ENCODE results near the gene ENTHD1.
A peak's percentile ranks its signal among the peaks of the same experiment; 100 is the strongest.
"Not testable (repeated sequence)": the region's sequence is repeated elsewhere in the genome, so short reads cannot be mapped to it uniquely, and the experiment has no call there.

Gene ENTHD1

DNA sequence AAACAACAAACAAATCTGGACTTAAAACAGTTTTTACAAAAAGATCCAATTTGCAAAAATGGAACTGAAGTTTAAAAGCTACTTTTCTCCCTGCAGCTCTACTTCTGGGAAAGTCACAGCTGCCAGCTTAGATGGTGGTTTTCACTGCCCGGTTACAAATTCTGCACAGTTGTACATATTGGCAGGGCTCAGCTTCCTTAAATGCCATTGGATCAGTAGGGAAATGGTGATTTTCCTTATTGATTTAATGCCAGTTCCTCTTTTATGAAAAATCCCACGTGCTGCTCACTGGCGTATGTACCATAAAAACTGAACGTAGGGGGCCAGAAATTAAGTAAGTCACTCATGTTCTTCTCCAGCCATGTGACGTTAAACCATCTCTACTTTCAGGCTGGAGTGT lies 30.1 kb upstream of the ENTHD1 start:
- DNase-seq = no peak

DNA sequence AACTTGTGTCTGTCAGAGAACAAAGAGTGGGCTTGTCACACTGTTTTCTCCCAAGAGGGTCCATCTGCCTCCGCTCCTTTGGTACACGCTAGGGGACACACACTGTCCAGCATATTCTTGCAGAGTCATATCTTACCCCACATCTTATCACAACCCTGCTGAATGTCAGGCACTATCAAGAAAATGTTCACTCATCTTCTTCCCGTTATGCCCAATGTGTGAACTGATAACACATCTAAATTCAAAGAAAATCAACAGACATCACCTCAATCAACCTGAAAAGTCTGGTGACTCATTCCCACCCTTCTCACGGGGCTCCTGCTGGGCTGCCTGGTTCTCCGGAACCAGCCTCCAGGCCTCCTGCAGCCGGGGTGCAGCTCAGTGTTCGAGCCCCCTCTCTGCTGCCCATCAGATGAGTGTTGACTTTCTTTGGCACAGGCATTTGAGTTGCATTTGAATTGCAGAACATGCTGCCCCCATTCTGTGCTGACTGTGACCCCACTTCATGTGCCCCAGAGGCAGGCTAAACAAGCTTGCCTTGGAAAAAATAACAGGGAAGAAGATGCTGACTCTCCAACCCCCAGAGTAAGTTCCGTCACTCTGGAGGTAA lies 26.7 kb upstream of the ENTHD1 start:
- peak; percentile 92 for DNase-seq

DNA sequence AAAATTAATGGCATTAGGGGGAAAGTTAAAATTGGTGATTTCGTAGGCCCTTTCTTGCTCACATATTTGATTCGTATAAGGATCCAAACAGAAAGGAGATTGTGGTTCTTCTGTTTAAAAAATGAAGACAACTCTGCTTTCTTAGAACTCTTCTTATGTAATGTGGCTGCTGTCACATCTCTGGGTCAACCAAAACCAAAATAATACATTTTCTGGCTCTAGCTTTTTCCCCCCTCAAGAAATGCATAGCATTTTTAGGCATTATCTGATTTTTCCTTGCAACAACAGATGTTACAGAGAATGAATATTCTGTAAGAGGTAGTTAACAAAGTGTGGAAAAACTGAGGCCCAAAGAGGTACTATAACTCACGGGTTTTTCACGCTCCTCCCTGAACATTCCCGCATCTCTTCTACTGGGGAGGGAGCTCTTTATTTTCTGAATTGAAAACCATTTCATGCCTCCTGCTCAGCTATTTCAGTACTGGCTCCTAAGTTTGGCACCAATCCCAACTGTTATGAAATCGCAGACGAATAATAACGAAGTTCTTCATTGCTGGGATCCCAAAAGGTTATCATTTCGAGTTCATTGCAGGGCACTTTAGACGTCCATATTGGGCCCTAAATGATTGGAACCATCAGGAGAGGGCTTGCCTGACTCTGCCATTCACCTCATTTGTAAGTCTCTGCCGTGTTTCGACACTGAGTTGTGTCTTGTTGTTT lies 24.4 kb upstream of the ENTHD1 start:
- no peak for DNase-seq

DNA sequence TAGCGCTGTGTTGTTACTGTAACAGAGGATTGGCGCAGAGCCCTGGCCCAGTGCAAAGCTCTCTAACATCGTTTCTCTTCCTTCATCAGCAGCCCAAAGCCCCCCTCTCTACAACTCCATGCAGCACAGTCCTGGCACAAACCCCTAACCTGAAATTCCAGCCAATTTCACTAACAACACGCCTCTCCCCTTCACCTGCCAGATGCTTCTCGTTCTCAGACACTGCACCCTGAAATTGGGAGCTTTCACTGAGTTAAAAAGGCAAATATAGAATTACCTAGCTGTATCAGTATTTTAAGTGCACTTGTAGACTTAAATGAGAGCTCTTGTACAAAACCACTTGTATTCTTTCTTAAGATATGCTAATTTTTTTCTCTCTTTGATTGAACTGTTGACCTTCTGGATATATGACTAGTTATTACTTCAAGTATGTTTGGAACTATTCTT lies 23.7 kb upstream of the ENTHD1 start:
- no peak for DNase-seq

DNA sequence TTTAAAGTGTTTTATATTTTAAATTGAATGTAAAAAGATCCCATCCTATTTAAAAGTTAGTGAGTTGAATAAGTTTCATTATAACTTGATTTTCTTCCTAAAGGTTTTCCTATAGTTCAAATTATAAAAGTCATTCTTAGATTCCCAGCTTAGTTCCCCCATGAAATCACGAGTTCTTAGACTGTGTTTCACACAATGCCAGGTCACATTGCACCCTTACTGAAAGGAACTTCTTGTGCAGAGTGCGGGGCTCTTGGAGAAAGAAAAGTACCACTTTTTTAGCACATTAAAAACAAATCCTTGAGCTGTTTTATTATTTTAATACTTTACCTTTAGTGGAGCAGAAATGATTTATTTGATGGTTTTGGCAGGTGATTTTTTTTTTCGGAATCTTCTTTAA lies 22.9 kb upstream of the ENTHD1 start:
- DNase-seq = no peak

DNA sequence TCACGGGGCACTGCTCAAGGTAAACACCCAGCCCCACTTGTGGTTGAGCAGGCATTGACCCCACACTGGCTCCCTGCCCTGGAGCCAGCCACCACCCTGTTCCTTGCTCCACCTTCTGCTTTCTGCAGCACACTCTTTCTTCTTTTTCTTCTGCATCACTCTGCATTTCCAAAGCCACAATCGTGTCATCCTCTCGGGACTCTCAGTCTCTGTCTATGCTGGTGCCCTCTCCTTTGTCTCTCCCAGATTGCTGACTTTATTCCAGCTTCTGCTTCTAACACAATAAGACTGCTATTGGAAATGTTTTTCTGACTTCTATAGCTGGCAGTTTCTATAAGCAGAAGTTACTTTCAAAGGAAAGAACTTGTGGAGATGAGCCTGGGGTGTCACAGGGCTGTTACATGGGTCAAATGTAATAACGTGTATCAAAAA lies 21.8 kb upstream of the ENTHD1 start:
- no peak for DNase-seq

DNA sequence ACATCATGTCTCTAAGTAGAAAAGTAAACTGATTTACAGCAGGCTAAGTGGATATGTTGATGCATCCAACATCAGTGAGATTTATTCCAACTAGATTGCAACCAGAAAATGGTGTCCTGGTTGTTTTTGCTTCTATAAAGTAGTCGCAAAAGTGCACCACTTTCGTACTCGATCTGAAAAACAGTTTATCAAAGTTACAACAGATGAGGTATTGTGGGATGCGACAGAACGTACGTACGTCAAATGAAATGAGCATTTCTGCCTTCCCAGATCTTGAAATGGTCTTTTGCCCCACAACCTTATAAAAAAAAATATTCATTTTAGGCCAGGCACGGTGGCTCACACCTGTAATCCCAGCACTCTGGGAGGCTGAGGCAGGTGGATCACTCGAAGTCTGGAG lies 21.0 kb upstream of the ENTHD1 start:
- no peak for DNase-seq

DNA sequence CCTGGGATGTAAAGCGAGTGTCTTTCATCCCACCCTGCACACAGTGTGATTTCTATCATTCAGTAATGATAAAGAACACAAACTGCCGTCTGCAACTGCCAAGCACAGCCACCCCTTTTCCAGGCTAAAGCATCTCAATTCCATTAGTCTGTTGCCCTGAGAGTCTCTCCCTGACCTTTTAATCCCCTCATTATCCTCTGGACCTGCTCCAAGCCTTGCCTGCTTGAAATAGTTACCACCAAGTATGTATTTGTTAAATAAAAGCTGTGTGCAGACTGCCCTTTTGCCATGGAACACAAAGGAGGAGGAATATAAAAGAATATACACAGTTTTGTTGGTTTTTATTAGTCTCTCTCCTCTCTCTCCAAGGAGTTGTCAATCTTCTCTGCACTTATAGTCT lies 20.3 kb upstream of the ENTHD1 start:
- DNase-seq = no peak

DNA sequence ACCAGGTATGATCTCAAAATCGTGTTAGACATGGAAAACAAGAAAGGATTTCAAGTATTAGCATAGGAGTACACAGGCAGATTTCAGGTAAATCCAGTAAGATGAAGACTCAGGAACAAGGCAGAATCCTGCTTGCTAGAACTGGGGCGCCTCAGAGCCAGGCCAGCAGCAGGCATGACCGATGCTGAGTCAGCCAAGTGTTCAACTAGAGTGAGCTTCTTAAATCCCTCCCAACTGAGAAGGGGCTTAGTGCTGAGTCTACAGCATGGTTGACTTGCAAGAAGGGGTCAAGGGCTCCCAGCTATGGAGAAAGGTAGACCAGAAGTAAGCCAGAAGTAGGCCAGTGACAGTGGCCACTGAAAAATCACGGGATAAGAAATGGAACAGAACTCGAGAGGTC lies 19.8 kb upstream of the ENTHD1 start:
- DNase-seq = no peak

DNA sequence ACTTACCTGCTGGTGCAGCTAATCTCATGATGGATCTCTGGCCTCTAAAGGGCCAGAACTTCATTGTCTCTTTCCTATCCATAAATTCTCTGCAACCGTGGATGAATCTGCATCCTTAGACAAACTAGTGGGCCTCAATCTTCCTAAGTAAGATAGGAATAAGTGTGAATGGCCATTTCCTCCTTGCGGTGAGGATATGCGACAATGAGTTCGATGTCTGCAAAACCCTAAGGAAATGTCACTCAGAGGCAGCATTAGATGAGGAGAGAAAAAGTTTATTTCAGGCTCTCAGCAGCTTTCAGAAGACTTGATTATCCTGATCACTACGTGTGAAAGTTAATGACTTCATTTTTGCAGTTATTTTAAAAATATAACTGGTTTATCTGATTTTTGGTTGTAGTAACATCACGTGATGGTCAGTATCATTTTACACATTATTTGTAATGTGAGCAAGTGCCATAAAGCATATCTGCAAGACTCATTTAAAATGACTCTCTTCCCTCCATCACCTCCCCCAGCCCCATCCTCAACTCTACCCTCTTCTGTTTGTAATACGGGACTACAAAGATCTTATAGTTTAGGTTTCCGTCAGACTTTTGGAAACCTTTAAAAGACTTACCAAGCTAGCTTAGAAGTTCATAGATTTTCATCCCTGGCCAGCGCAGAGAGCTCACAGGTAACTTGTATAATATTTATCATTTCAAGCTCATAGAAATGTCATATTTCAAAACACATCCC lies 17.5 kb upstream of the ENTHD1 start:
- no peak for DNase-seq

DNA sequence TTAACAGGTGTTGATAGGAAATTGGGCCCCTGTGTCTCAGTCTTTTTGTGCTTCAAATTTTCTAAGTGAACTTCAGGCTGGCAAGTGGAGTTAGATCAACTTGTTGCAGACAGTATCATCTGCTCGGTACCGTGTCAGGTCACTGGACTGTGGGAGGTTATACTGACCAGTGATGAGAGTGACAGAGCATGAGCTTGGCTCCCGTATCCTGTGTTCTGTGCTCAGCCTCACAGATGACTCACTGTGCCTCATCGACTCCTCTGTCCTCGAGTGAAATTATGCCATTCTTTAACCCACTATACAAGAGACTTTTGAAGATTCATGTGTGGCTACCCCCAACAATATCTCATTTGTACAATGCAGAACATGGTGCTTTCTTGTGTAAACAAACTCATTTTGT lies 15.2 kb upstream of the ENTHD1 start:
- peak; percentile 69 for DNase-seq

DNA sequence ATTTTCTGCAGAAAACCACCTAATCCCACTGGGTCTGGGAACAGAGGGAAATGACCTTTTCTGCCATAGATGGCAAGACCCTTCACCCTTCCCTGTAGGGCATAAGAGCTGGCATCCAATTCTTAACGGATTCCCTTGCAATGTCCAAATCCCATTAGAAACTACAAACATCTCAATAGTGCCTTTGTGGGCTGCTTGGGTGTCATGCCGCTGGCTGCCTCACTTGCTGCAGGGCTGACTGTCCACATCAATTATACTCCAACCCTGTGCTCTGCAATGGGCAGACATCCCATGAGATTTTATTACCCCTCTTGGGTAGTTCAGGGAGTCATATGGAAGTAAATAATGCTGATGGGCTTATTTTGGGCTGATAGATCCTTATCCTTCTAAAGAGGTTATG lies 14.6 kb upstream of the ENTHD1 start:
- DNase-seq = no peak

DNA sequence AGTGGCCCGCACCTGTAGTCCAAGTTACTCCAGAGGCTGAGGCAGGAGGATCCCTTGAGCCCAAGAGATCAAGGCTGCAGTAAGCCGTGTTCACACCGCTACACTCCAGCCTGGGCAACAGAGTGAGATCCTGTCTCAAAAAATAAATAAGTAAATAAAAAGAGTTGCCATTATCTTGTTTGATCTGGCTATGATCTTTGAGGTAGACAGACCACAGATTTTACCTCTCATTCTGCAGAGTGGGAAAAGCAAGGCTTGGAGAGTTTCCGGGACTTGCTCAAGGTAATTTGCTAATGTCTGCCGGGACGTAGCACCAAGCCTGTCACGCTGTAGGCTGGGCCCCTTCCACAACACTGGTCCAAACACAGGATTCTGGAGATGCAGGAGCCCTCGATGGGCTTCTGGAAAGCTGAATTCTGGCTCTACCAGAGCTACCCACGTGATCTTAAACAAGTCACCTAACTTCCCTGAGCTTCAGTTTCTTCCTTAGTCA lies 14.1 kb upstream of the ENTHD1 start:
- no peak for DNase-seq

DNA sequence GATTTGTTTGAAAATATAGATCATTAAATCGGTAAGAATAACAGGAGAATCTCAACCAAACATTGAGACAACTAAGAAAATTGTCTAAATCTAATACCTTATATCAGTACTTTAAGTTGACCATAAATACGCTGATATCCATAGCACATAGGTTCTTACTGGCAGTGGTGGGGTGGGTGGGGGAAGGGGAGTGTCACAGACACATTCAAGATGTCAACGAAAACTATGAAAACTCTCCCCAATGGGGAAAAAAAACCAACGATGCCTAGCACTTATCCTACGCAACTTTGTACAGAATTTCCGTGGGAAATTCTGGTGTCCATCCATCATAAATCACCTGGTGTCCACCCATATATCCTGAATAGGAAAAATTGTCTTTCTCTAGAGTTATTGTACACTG lies 13.5 kb upstream of the ENTHD1 start:
- DNase-seq = no peak

DNA sequence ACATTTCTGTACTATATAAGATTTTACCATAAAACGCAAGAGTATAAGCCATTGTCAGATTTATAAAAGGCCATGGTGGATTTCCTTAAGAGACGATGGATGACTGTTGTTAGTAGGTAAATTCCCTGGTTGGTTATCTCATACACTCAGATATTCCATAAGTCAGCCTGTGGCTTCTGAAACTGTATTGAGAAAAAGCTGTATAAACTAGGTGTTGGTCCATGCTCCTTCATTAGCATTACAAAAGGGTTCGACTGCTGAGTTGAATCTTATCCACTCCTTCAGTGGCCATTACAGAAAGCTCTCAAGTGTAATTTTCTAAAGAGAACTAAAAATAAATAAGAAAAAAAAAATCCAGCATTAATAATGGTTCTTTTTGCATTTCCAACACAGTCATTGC lies 12.6 kb upstream of the ENTHD1 start:
- DNase-seq = no peak

DNA sequence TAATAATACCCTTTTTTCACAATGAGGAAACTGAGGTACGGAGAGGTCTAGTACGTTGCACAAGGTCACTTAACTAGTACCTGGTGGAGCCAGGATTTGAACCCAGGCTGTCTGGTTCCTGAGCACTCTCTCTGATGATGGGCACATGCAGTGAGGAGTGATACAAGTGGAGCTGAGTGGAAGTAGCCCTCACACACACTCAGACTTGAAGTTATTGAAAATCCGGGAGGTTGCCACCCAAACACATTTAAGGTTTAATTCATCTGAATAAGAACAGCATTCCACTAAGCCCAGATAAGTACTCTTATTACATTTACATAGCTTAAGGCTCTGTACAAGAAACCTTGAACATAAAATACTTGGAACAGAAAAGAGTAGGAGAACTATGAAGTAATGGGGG lies 12.1 kb upstream of the ENTHD1 start:
- peak; percentile 63 for DNase-seq

DNA sequence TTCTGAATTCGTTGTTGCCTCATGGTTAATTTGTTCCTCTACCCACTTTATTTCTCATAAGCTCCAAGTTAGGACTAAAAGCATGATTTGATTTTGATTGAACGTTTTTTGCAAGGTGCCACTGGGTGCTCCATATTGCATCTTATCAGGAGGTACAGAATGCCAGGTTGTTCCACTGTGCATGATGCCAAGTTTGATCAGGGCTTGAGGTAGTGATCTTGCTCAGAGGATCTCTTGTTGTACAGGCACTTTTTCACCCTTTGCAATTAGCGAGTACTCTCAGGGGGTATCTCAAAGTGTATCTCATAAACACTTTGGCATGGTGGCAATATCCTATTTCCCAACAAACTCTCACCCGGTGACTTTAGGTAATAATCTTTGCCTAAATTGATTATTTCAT lies 11.3 kb upstream of the ENTHD1 start:
- DNase-seq = no peak

DNA sequence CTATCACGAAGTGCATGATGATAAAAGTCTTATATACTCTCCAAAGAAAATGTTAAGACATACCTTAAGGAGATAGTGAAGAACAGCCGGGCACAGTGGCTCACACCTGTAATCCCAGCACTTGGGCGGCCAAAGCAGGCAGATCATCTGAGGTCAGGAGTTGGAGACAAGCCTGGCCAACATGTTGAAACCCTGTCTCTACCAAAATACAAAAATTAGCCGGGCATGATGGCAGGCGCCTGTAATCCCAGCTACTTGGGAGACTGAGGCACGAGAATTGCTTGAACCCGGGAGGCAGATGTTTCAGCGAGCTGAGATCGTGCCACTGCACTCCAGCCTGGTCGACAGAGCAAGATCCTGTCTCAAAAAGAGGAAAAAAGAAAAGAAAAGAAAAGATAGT lies 10.5 kb upstream of the ENTHD1 start:
- DNase-seq = not testable (repeated sequence)

DNA sequence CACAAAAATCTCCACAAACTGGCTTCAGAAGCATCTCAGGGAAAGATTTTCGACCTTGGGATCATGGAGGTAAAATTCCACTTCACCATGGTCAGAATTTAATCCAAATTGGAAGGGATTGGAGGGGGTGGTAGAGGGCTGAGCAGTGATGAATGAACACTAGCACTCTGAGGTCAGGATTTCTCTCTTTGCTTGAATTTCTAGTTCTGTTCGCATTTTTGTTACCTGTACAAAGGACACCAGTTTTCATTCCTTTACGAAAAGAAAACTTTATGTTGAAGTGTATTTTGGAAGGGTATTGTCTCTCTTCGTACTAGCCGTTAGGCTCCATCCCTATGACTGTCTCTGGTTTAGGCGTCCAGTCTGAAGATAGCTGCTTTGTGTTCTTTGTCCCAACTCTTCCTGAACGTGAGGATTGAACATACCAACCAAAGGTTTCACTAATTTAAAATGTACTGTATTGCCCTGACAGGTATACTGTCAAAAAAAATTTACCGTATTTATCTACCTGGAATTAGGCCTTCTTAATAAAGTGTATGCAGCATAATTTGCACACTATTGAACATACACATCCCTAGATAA lies 8.1 kb upstream of the ENTHD1 start:
- DNase-seq = no peak

DNA sequence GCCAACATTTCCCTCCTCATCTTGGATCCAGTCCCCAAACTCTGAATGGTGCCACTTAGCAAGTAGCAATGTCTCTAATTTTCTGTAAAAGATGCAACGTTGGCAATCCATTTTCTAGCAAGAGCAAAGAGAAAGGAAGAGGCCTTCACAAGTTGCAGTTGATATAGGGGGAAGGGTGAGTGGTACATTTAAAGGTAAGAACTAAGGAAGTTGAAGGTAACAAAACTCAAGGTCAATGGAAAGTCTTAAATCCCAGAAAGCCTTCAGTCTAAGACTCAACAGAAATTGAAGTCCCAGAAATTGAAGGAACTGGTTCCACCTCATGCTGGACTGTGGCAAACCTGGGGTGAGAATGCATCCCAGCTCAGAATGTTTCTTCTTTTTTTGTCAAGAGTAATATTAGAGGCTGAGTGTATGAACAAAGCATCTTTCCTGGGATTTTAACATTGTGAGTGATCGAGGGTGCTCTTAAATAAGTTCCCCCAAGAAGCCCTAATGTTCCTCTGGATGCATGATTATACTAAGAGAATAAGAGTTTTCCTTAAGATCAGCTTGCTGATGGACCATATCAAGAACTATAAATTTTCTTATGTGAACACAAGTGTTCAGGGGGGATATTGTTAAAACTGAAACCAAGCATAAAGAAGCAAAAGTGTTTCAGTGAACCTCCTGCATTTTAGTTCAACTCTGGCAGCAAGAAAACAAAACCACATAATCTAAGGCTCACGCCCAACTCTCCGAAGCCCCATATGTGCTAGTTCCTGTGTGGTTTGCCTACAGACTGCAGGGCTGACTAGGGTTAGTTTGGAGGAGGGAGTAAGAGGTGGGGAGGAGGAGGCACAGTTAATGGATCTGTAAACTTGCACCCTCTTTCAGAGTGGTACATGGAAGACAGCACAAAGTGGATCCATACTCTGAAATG lies 7.0 kb upstream of the ENTHD1 start, which contains the start of gene GRAP2:
TSS of gene GRAP2 (plus strand) at position 779 of the 922 bp plus-strand sequence. CDS start 46,023 bp downstream, outside the sequence.
- DNase-seq = peak; percentile 92

DNA sequence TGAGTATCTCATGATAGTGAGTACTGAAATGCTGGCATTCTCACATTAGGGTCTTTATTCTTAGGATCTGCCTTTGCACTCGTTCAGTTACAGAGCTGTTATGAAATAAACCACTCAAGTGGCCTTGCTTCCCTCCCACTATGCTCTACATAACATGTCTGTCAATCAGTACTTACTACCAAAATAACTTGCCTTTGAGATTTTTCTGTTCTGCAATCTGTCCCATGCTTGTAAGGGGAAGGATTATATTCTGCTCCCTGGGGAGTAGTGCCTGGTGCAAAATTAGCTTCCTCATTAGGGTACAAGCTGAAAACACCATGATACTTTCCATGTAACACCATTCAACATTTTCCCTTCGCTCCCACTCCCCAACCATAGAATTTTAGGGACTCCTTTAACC lies 5.4 kb upstream of the ENTHD1 start:
- no peak for DNase-seq

DNA sequence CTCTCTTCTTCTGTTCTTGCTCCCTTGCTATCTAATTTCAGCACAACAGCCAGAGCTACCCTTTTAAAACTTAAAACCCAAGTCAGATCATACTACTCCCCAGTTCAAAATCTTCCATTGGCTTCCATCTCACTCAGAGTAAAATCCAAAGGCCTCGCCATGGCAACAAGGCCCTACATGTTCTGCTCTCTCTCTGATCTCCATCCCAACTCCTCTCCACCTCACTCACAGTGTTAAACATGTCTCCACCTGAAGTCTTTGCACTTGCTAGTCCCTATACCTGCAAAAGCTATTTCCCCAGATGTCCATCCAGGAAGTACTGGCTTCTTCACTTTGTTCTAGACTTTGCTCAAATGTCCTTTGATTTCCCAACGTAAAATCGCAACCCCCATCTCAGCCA lies 4.3 kb upstream of the ENTHD1 start:
- no peak for DNase-seq

Measured in activated CD4-positive, alpha-beta T cell treated with anti-CD3 and anti-CD28 coated beads, Interleukin-2, amount 50 U/mL, for 16 hours (primary cell).